Suprapubic skin (tissue), 4 donors: ENCODE data around the gene HTD2. TPM values are rescaled to one million over a fixed set of nuclear protein-coding genes. Genes with fewer than 3 reads are reported as not detected.
"Not testable (repeated sequence)": the region's sequence is repeated elsewhere in the genome, so short reads cannot be mapped to it uniquely, and the experiment has no call there.

Experiments used
- DNase-seq, 2 donors: peaks; one replicate each; pipeline ENCODE4 v3.0.0-alpha.2; 2019; ENCODE audit warnings: low spot score in 2 of 2
- H3K27ac ChIP-seq: fragments of 200-600 bp; sonication (generic); one replicate; pipeline ENCODE4 v1.5.1; 2019
- H3K27me3 ChIP-seq: fragments of 200-600 bp; sonication (generic); one replicate; pipeline ENCODE4 v1.5.1; 2019
- H3K36me3 ChIP-seq: fragments of 200-600 bp; sonication (generic); one replicate; pipeline ENCODE4 v1.5.1; 2019
- H3K4me1 ChIP-seq: fragments of 200-600 bp; sonication (generic); one replicate; pipeline ENCODE4 v1.5.1; 2019
- H3K4me3 ChIP-seq: fragments of 200-600 bp; sonication (generic); one replicate; pipeline ENCODE4 v1.5.1; 2019; ENCODE audit warnings: mild to moderate bottlenecking
- H3K9me3 ChIP-seq: fragments of 200-600 bp; sonication (generic); one replicate; pipeline ENCODE4 v1.5.1; 2019
- EP300 ChIP-seq: sonication (generic); formaldehyde crosslinking; IDR thresholded peaks from one replicate; pipeline ENCODE4 v1.6.1; 2017; ENCODE audit warnings: antibody characterized with exemption
- POLR2A ChIP-seq, 2 donors: fragments of 450-650 bp; IDR thresholded peaks; one replicate each; pipeline ENCODE4 v1.6.1; 2017; ENCODE audit warnings: antibody characterized with exemption in 2 of 2, mild to moderate bottlenecking in 2 of 2, moderate library complexity in 2 of 2
- POLR2AphosphoS5 ChIP-seq, 3 donors: sonication (generic); formaldehyde crosslinking; IDR thresholded peaks; one replicate each; pipeline ENCODE4 v1.6.1; 2017; ENCODE audit warnings: antibody characterized with exemption in 3 of 3
- WGBS: methylation state at CpG from one replicate; pipeline ENCODE4 v1.1.5; 2018; 5-methylcytosine and 5-hydroxymethylcytosine counted together
- total RNA-seq, 4 donors: library from RNA; depleted of rRNA; stranded (reverse); fragments of >200 nt; gene quantifications; one replicate each; pipeline ENCODE4 v1.1.0, GENCODE V29; 2016
- TF ChIP-seq, protein P1 (sequence below), 2 donors: fragments of 200-600 bp in 1 of 2; fragments of 450-650 bp in 1 of 2; sonication (generic) in 1 of 2; IDR thresholded peaks; one replicate each; pipeline ENCODE4 v1.5.1; 2016 to 2019; ENCODE audit warnings: antibody characterized with exemption in 2 of 2, mild to moderate bottlenecking in 1 of 2, moderate library complexity in 1 of 2

The HTD2 gene
- total RNA-seq, 4 donors from 2014 or later, result 10.9 to 14.4 (median 12.8) TPM

DNA sequence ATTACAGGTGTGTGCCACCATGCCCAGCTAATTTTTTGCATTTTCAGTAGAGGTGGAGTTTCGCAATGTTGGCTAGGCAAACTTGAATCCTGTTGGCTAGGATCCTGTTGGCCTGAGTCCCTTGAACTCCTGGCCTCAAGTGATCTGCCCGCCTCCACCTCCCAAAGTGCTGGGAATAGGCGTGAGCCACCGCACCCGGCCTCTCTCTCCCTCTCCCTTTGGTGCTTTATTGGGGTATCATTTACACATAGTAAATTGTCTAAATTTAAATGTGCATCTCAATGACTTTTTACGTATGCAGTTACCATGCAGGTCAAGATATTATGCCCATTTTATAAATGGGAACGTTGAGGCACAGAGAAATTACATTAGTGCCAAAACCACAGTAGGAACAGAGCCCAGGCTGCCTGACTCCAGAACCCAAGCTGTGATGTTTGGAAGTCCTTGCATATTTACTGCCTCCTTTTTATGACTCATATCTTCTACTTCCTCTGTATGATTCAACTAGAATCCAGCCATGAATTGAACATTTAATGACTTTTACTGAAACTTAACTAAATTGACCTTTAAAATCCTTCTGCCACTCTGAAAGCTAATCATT, 34.3 kb upstream of the HTD2 start:
- peaks cover 7% of the 10 kb centered on the region for H3K4me1 ChIP-seq
- H3K27ac ChIP-seq, result no peak overlapping the region
- TF ChIP-seq POLR2A (IDR thresholded peaks at IDR 0.05) (no peak), EP300 (no peak), POLR2AphosphoS5 (IDR thresholded peaks at IDR 0.05) (no peak)
- TF ChIP-seq, protein P1, sequence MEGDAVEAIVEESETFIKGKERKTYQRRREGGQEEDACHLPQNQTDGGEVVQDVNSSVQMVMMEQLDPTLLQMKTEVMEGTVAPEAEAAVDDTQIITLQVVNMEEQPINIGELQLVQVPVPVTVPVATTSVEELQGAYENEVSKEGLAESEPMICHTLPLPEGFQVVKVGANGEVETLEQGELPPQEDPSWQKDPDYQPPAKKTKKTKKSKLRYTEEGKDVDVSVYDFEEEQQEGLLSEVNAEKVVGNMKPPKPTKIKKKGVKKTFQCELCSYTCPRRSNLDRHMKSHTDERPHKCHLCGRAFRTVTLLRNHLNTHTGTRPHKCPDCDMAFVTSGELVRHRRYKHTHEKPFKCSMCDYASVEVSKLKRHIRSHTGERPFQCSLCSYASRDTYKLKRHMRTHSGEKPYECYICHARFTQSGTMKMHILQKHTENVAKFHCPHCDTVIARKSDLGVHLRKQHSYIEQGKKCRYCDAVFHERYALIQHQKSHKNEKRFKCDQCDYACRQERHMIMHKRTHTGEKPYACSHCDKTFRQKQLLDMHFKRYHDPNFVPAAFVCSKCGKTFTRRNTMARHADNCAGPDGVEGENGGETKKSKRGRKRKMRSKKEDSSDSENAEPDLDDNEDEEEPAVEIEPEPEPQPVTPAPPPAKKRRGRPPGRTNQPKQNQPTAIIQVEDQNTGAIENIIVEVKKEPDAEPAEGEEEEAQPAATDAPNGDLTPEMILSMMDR (IDR thresholded peaks at IDR 0.05), result no peak
- no peak overlapping the region for H3K4me3 ChIP-seq
- H3K9me3 ChIP-seq, result no peaks in the 10 kb centered on the region
- 50% methylated on average over 7 of the region's 7 CpGs for WGBS
- DNase-seq, result no peak
- H3K36me3 ChIP-seq, result peaks cover 47% of the 10 kb centered on the region
- H3K27me3 ChIP-seq, result no peaks in the 10 kb centered on the region

GRCh38 chr3:58272891-58273290, 33.4 kb upstream of the HTD2 start:
- TF ChIP-seq POLR2A (IDR thresholded peaks at IDR 0.05) (no peak), EP300 (no peak)
- TF ChIP-seq, protein P1 (IDR thresholded peaks at IDR 0.05), result no peak
- Histone ChIP-seq H3K9me3 (no peaks in the 10 kb centered on the region), H3K36me3 (peaks cover 38% of the 10 kb centered on the region), H3K4me3 (no peak overlapping the region), H3K27me3 (no peaks in the 10 kb centered on the region), H3K4me1 (peaks cover 7% of the 10 kb centered on the region), H3K27ac (no peak overlapping the region)
- no peak for DNase-seq
- 85% methylated on average over 3 of the region's 3 CpGs for WGBS

GRCh38 chr3:58273362-58273761, 33.0 kb upstream of the HTD2 start:
- not testable (repeated sequence) for H3K27me3 ChIP-seq, DNase-seq, H3K9me3 ChIP-seq, H3K27ac ChIP-seq, H3K4me1 ChIP-seq, H3K4me3 ChIP-seq
- WGBS, result 94% methylated on average over 3 of the region's 3 CpGs
- H3K36me3 ChIP-seq, result peaks cover 35% of the 10 kb centered on the region

- DNase-seq, result no peak
- Histone ChIP-seq H3K27me3 (no peaks in the 10 kb centered on the region), H3K4me3 (no peak overlapping the region), H3K4me1 (peaks cover 7% of the 10 kb centered on the region), H3K9me3 (no peaks in the 10 kb centered on the region), H3K36me3 (peaks cover 28% of the 10 kb centered on the region), H3K27ac (no peak overlapping the region)
- TF ChIP-seq EP300 (no peak), POLR2A (IDR thresholded peaks at IDR 0.05) (no peak), POLR2AphosphoS5 (IDR thresholded peaks at IDR 0.05) (no peak)
- TF ChIP-seq, protein P1 (IDR thresholded peaks at IDR 0.05), result no peak
- 62% methylated on average over 3 of the region's 3 CpGs for WGBS
Measured at GRCh38 chr3:58274027-58274614, 32.2 kb upstream of the HTD2 start.

DNA sequence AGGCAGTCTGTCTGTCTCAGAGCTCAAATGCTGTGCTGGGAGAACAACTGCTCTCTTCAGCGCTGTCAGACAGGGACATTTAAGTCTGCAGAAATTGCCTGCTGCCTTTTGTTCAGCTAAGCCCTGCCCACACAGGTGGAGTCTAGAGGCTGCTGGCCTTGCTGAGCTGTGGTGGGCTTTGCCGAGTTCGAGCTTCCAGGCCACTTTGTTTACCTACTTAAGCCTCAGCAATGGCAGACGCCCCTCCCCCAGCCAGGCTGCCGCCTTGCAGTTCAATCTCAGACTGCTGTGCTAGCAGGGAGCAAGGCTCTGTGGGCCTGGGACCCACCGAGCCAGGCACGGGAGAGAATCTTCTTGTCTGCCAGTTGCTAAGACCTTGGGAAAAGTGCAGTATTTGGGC, 25.3 kb upstream of the HTD2 start:
- Histone ChIP-seq H3K27ac (no peak overlapping the region), H3K4me3 (no peak overlapping the region)

More for the DNA sequence above, 25.3 kb upstream of the HTD2 start:
- DNase-seq, result no peak
- no peaks in the 10 kb centered on the region for H3K9me3 ChIP-seq
- TF ChIP-seq POLR2AphosphoS5 (IDR thresholded peaks at IDR 0.05) (no peak), POLR2A (IDR thresholded peaks at IDR 0.05) (no peak), EP300 (no peak)
- TF ChIP-seq, protein P1 (IDR thresholded peaks at IDR 0.05), result no peak
- H3K4me1 ChIP-seq, result no peaks in the 10 kb centered on the region
- H3K27me3 ChIP-seq, result no peaks in the 10 kb centered on the region
- peaks cover 50% of the 10 kb centered on the region for H3K36me3 ChIP-seq
- WGBS, result no CpG with 5 or more reads among the region's 7 CpGs
